HepG2 (cell line): Measurements from ENCODE around the gene SF3A2. TPM values are rescaled to one million over a fixed set of nuclear protein-coding genes. Genes with fewer than 3 reads are reported as not detected.

Source experiments
- ATAC-seq: fragments of 200-7000 bp; cut with Tn5 transposase; 3 replicates; pipeline ENCODE4 v1.9.1; 2020; ENCODE audit warnings: mild to moderate bottlenecking, moderate library complexity
- BruUV-seq: library from RNA; stranded (reverse); fragments of 400-500 nt; replicated peaks from 2 replicates; lab custom pipeline; 2021; lab: Mats Ljungman, UMichigan
- CTCF ChIA-PET: fragments of 300-600 bp; formaldehyde crosslinking; extraction: SDS; loops from one replicate; lab custom pipeline; 2021; ENCODE audit warnings: low total read pairs, inconsistent platforms, low intra/inter-chr PET ratio; lab: Yijun Ruan, JAX
- POLR2A ChIA-PET: fragments of 350-600 bp; sonication (Branson Sonifier 250); formaldehyde crosslinking; loops from one replicate; lab custom pipeline; 2020; ENCODE audit warnings: antibody characterized with exemption, inconsistent platforms; lab: Yijun Ruan, JAX
- DNase-seq: peaks from one replicate; pipeline ENCODE4 v3.0.0-alpha.2; 2015; ENCODE audit warnings: low spot score
- FAIRE-seq: peaks from 3 replicates; lab custom pipeline; 2011; peaks lifted over from hg19 to GRCh38; lab: Jason Lieb, UNC
- H2AFZ ChIP-seq: one replicate; pipeline ENCODE4 v1.6.1; 2011; ENCODE audit warnings: low read length, inconsistent platforms
- H3K27ac ChIP-seq: fragments of 300-600 bp; 3 replicates; pipeline ENCODE4 v1.8.0; 2011; ENCODE audit warnings: mixed run types, mild to moderate bottlenecking, mixed read lengths, low read length, inconsistent platforms; ENCODE audit not compliant: insufficient read depth; ENCODE audit errors: extremely low read length
- H3K27me3 ChIP-seq, 2 experiments: fragments of 200-600 bp in 1 of 2; 2 replicates in 1 of 2; 3 replicates in 1 of 2; pipeline versions ENCODE4 v1.6.0 to v1.8.0; 2011; ENCODE audit warnings: low read length in 2 of 2, mild to moderate bottlenecking in 2 of 2, moderate library complexity in 2 of 2, inconsistent platforms in 1 of 2; ENCODE audit not compliant: insufficient read depth in 2 of 2, control insufficient read depth in 1 of 2
- H3K36me3 ChIP-seq, 2 experiments: fragments of 200-600 bp in 1 of 2; replicated peaks in 1 of 2; 2 replicates in 1 of 2; 3 replicates in 1 of 2; pipeline versions ENCODE4 v1.5.1 to v1.8.0; 2011; ENCODE audit warnings: low read length in 2 of 2, inconsistent platforms in 1 of 2; ENCODE audit not compliant: insufficient read depth in 2 of 2, control insufficient read depth in 1 of 2
- H3K4me1 ChIP-seq: 2 replicates; pipeline ENCODE4 v1.5.1; 2012; ENCODE audit warnings: low read length, inconsistent platforms; ENCODE audit not compliant: insufficient read depth
- H3K4me2 ChIP-seq: 2 replicates; pipeline ENCODE4 v1.6.0; 2011; ENCODE audit warnings: low read depth, low read length, inconsistent platforms
- H3K4me3 ChIP-seq, 3 experiments: fragments of 200-600 bp in 1 of 3; sonication (generic), shearing (Covaris generic) in 1 of 3; replicated peaks in 1 of 3; 2 replicates each; pipeline ENCODE4 v1.5.1; 2011 to 2016; ENCODE audit warnings: low read length in 3 of 3, inconsistent platforms in 2 of 3, low read depth in 2 of 3, mild to moderate bottlenecking in 2 of 3, control low read depth in 1 of 3, mixed read lengths in 1 of 3; ENCODE audit not compliant: insufficient read depth in 1 of 3
- H3K79me2 ChIP-seq: one replicate; pipeline ENCODE4 v1.6.1; 2011; ENCODE audit warnings: low read length, inconsistent platforms; ENCODE audit not compliant: insufficient read depth
- H3K9ac ChIP-seq: 2 replicates; pipeline ENCODE4 v1.6.0; 2011; ENCODE audit warnings: mild to moderate bottlenecking, low read depth, low read length, inconsistent platforms; ENCODE audit not compliant: insufficient read depth
- H3K9me3 ChIP-seq: 2 replicates; pipeline ENCODE4 v1.5.1; 2012; ENCODE audit warnings: mild to moderate bottlenecking, low read length
- H4K20me1 ChIP-seq: 2 replicates; pipeline ENCODE4 v1.6.0; 2011; ENCODE audit warnings: inconsistent platforms, mild to moderate bottlenecking, low read length, moderate library complexity; ENCODE audit not compliant: insufficient read depth
- TGIF2 ChIP-seq: IDR thresholded peaks from 2 replicates; pipeline ENCODE4 v1.6.1; 2016; ENCODE audit warnings: control low read depth, missing compliant biosample characterization
- ZNF770 ChIP-seq: sonication (generic); formaldehyde crosslinking; IDR thresholded peaks from 2 replicates; pipeline ENCODE4 v1.5.0; 2020; ENCODE audit warnings: mild to moderate bottlenecking, missing genetic modification reagents
- WGBS: methylation state at CpG from one replicate; pipeline ENCODE4 v1.1.6; 2017; ENCODE audit warnings: low lambda C conversion rate; 5-methylcytosine and 5-hydroxymethylcytosine counted together
- in situ Hi-C: cut with HindIII; loops from 2 replicates; pipeline ENCODE4 v1.10.0; 2017; ENCODE audit warnings: low pct_unique_long_range_greater_than_20kb; ENCODE audit not compliant: extremely low pct_ligation_motif_present
- intact Hi-C: fragments of 100-400 bp; cut with micrococcal nuclease; formaldehyde crosslinking; loops from one replicate; pipeline ENCODE4 v1.10.0; 2022; ENCODE audit not compliant: unreplicated experiment
- polyA plus RNA-seq, 8 experiments: library from polyadenylated mRNA; depleted of rRNA in 3 of 8; stranded (reverse) in 7 of 8; unstranded in 1 of 8; fragments of >200 nt; fragmentation: Illumina TruSeq in 4 of 8; extraction: Trizol in 4 of 8; gene quantifications; 2 replicates each; pipeline versions ENCODE4 v1.2.1 to v1.2.3, GENCODE V29; 2011 to 2016; ENCODE audit warnings: low read depth in 4 of 8, missing spikeins in 1 of 8, mixed read lengths in 1 of 8; ENCODE audit not compliant: insufficient read depth in 1 of 8
- total RNA-seq, 5 experiments: library from RNA; depleted of rRNA; stranded (reverse); fragments of >200 nt; fragmentation: Illumina TruSeq; extraction: Trizol; gene quantifications; 2 replicates each; pipeline ENCODE4 v1.2.3, GENCODE V29; 2016; ENCODE audit warnings: low read depth in 1 of 5
- TF ChIP-seq, protein P1 (sequence below): sonication (generic); formaldehyde crosslinking; IDR thresholded peaks from 2 replicates; pipeline ENCODE4 v1.4.0; 2020; ENCODE audit warnings: mild to moderate bottlenecking, missing genetic modification reagents

SF3A2 gene
- total and polyA plus RNA-seq, 2 of the 13 experiments (the other 11 are each of a cell fraction or from before 2014, with no cell fraction given) = 8.6 to 8.8 TPM

DNA sequence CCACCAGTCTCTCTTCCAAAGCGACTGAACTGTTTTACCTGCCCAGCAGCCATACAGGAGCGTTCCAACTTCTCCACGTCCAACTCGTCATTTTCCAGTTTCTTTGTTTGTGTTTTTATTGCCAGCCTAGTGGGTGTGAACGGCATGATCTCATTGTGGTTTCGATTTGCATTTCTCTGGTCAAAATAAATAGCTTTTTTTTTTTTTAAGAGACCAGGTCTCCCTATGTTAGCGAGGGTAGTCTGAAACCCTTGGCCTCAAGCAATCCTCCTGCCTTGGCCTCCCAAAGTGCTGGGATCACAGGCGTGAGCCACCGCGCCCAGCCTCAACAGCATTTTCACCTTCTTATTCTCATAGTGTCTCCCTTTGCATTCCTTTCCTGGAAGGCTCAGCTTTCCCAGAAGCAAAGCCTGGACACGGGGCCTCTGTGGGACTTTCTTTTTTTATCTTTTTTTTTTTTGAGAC is 23.7 kb downstream of the SF3A2 start:
- Histone ChIP-seq H3K27me3 (peaks cover 3 to 5% of the 10 kb centered on the region in 2 experiments; a peak in 3 of 5 replicates), H3K9ac (no peak overlapping the region), H3K9me3 (no peaks in the 10 kb centered on the region), H3K36me3 (no peaks in the 10 kb centered on the region), H3K4me2 (peak overlapping the region; percentile 39; the same call in 1 of the 2 replicates), H3K79me2 (no peaks in the 10 kb centered on the region), H3K27ac (no peak overlapping the region), H4K20me1 (no peaks in the 10 kb centered on the region), H2AFZ (no peak overlapping the region), H3K4me1 (peaks cover 54% of the 10 kb centered on the region), H3K4me3 (no peak overlapping the region)
- WGBS = 29% methylated on average over 11 of the region's 11 CpGs
- no peak for DNase-seq
- TF ChIP-seq TGIF2 (CRISPR knock-in tag) = no peak
- peak; percentile 72; the same call in 1 of the 2 replicates for TF ChIP-seq ZNF770
- TF ChIP-seq, protein P1, sequence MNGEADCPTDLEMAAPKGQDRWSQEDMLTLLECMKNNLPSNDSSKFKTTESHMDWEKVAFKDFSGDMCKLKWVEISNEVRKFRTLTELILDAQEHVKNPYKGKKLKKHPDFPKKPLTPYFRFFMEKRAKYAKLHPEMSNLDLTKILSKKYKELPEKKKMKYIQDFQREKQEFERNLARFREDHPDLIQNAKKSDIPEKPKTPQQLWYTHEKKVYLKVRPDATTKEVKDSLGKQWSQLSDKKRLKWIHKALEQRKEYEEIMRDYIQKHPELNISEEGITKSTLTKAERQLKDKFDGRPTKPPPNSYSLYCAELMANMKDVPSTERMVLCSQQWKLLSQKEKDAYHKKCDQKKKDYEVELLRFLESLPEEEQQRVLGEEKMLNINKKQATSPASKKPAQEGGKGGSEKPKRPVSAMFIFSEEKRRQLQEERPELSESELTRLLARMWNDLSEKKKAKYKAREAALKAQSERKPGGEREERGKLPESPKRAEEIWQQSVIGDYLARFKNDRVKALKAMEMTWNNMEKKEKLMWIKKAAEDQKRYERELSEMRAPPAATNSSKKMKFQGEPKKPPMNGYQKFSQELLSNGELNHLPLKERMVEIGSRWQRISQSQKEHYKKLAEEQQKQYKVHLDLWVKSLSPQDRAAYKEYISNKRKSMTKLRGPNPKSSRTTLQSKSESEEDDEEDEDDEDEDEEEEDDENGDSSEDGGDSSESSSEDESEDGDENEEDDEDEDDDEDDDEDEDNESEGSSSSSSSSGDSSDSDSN (CRISPR knock-in tag) = no peak
- no TSS peak for BruUV-seq
- no peak for ATAC-seq
- ChIA-PET CTCF (no interaction called here), POLR2A (interaction anchor here (1.8 to 5.2 kb wide), 3 partner anchors 10 to 48 kb away, joined by 5 to 35 read pairs (median 10); no protein-coding TSS in a partner anchor)
- intact Hi-C loops (no loop called here), in situ Hi-C loops (no loop called here)
- FAIRE-seq = no peak
